Osteoblast (primary cell): ENCODE data around the gene DPF3. TPM values are rescaled to one million over a fixed set of nuclear protein-coding genes. Genes with fewer than 3 reads are reported as not detected.

Experiments used
- DNase-seq: peaks from one replicate; pipeline ENCODE4 v3.0.0; 2011; ENCODE audit warnings: low spot score, mixed read lengths; ENCODE audit not compliant: insufficient read length; ENCODE audit errors: missing footprints
- H2AFZ ChIP-seq: 2 replicates; pipeline ENCODE4 v1.6.0; 2011; ENCODE audit warnings: mild to moderate bottlenecking, low read length
- H3K27ac ChIP-seq: 2 replicates; pipeline ENCODE4 v1.5.1; 2011; ENCODE audit warnings: mild to moderate bottlenecking, low read depth, low read length, moderate library complexity
- H3K27me3 ChIP-seq: 2 replicates; pipeline ENCODE4 v1.6.0; 2012; ENCODE audit warnings: mild to moderate bottlenecking, control low read depth, inconsistent platforms, low read length, moderate library complexity; ENCODE audit not compliant: insufficient read depth
- H3K36me3 ChIP-seq: 2 replicates; pipeline ENCODE4 v1.5.1; 2011; ENCODE audit warnings: mild to moderate bottlenecking, low read length, control low read depth, moderate library complexity; ENCODE audit not compliant: insufficient read depth
- H3K4me1 ChIP-seq: 2 replicates; pipeline ENCODE4 v1.5.1; 2011; ENCODE audit warnings: mild to moderate bottlenecking, low read length, control low read depth, moderate library complexity; ENCODE audit not compliant: insufficient read depth
- H3K4me2 ChIP-seq: 2 replicates; pipeline ENCODE4 v1.6.0; 2011; ENCODE audit warnings: mild to moderate bottlenecking, low read length; ENCODE audit not compliant: insufficient read depth
- H3K4me3 ChIP-seq: fragments of 200-600 bp; sonication (generic); 3 replicates; pipeline ENCODE4 v1.5.1; 2012; ENCODE audit warnings: mild to moderate bottlenecking, low read length, inconsistent platforms; ENCODE audit not compliant: insufficient read depth
- H3K79me2 ChIP-seq: 2 replicates; pipeline ENCODE4 v1.6.0; 2012; ENCODE audit warnings: mild to moderate bottlenecking, low read length, control low read depth, inconsistent platforms; ENCODE audit not compliant: insufficient read depth
- H3K9me3 ChIP-seq: 2 replicates; pipeline ENCODE4 v1.5.1; 2011; ENCODE audit warnings: low read depth, low read length, control low read depth
- H4K20me1 ChIP-seq: 2 replicates; pipeline ENCODE4 v1.6.0; 2012; ENCODE audit warnings: mild to moderate bottlenecking, low read length, control low read depth; ENCODE audit not compliant: insufficient read depth
- CTCF ChIP-seq: IDR thresholded peaks from 2 replicates; pipeline ENCODE4 v1.5.1; 2011; ENCODE audit warnings: mild to moderate bottlenecking, low read depth, low read length, moderate library complexity; ENCODE audit errors: extremely low read depth
- total RNA-seq: library from RNA; depleted of rRNA; stranded (reverse); fragments of >200 nt; gene quantifications from 2 replicates; pipeline ENCODE4 v1.2.3, GENCODE V29; 2012

DPF3 gene
- total RNA-seq, 1 donor, result 1.8 TPM

- H3K36me3 ChIP-seq, result no peaks in the 10 kb centered on the region
- H3K27ac ChIP-seq, result no peak overlapping the region
- no peaks in the 10 kb centered on the region for H3K9me3 ChIP-seq
- no peak for DNase-seq
- peak overlapping the region; percentile 3 for H2AFZ ChIP-seq
- no peaks in the 10 kb centered on the region for H4K20me1 ChIP-seq
- H3K4me1 ChIP-seq, result no peaks in the 10 kb centered on the region
- no peaks in the 10 kb centered on the region for H3K79me2 ChIP-seq
- H3K27me3 ChIP-seq, result no peaks in the 10 kb centered on the region
- H3K4me2 ChIP-seq, result no peak overlapping the region
- H3K4me3 ChIP-seq, result no peak overlapping the region
- no peak for TF ChIP-seq CTCF
These were observed 185.0 kb downstream of the DPF3 start for GRCh38 chr14:72708708-72709475.

- Histone ChIP-seq H3K9me3 (no peaks in the 10 kb centered on the region), H3K27me3 (no peaks in the 10 kb centered on the region), H3K36me3 (no peaks in the 10 kb centered on the region), H3K4me3 (no peak overlapping the region), H4K20me1 (no peaks in the 10 kb centered on the region), H3K4me1 (no peaks in the 10 kb centered on the region), H3K79me2 (no peaks in the 10 kb centered on the region), H3K4me2 (no peak overlapping the region), H3K27ac (no peak overlapping the region), H2AFZ (no peak overlapping the region)
- DNase-seq, result no peak
- TF ChIP-seq CTCF, result no peak
These were observed 185.7 kb downstream of the DPF3 start for GRCh38 chr14:72708222-72708621.

- no peak for TF ChIP-seq CTCF
- no peak overlapping the region for H3K27ac ChIP-seq
- peaks cover 3% of the 10 kb centered on the region for H3K4me1 ChIP-seq
- H3K9me3 ChIP-seq, result no peaks in the 10 kb centered on the region
- H3K4me3 ChIP-seq, result no peak overlapping the region
- H3K4me2 ChIP-seq, result no peak overlapping the region
- no peaks in the 10 kb centered on the region for H3K79me2 ChIP-seq
- H4K20me1 ChIP-seq, result no peaks in the 10 kb centered on the region
- H2AFZ ChIP-seq, result no peak overlapping the region
- no peaks in the 10 kb centered on the region for H3K36me3 ChIP-seq
- no peak for DNase-seq
- H3K27me3 ChIP-seq, result no peaks in the 10 kb centered on the region
These were observed 187.4 kb downstream of the DPF3 start for GRCh38 chr14:72706485-72706884.

- H3K27me3 ChIP-seq, result no peaks in the 10 kb centered on the region
- H2AFZ ChIP-seq, result no peak overlapping the region
- DNase-seq, result no peak
- no peaks in the 10 kb centered on the region for H3K36me3 ChIP-seq
- H3K4me2 ChIP-seq, result no peak overlapping the region
- H3K4me3 ChIP-seq, result no peak overlapping the region
- H3K27ac ChIP-seq, result no peak overlapping the region
- no peaks in the 10 kb centered on the region for H3K9me3 ChIP-seq
- no peaks in the 10 kb centered on the region for H3K79me2 ChIP-seq
- H4K20me1 ChIP-seq, result no peaks in the 10 kb centered on the region
- peaks cover 11% of the 10 kb centered on the region for H3K4me1 ChIP-seq
- TF ChIP-seq CTCF, result no peak
These were observed 189.4 kb downstream of the DPF3 start for GRCh38 chr14:72704502-72704901.
